Measurements from ENCODE around the gene CD6.

CD6 gene

GRCh38 chr11:60982184-60982583 is 10.7 kb downstream of the CD6 start:
- FAIRE-seq = no peak

GRCh38 chr11:60984149-60984548 is 12.7 kb downstream of the CD6 start:
- no peak for DNase-seq (ENCODE audit: insufficient read length, low spot score)
- no peak for FAIRE-seq

More at GRCh38 chr11:60982184-60982583, 10.7 kb downstream of the CD6 start:
- DNase-seq (ENCODE audit: insufficient read length, low spot score) = no peak

- no peak for DNase-seq (ENCODE audit: insufficient read length, low spot score)
- no peak for FAIRE-seq
These were observed 13.2 kb downstream of the CD6 start for GRCh38 chr11:60984636-60985035.

- no peak for FAIRE-seq
- DNase-seq (ENCODE audit: insufficient read length, low spot score) = no peak
These were observed 14.0 kb downstream of the CD6 start for GRCh38 chr11:60985501-60985900.

GRCh38 chr11:60985991-60986915 is 14.8 kb downstream of the CD6 start:
- no peak for FAIRE-seq
- DNase-seq (ENCODE audit: insufficient read length, low spot score) = no peak

- FAIRE-seq (no peak), DNase-seq (ENCODE audit: insufficient read length, low spot score) (no peak)
These were observed 16.2 kb downstream of the CD6 start for GRCh38 chr11:60987577-60988277.

GRCh38 chr11:60988658-60989057 is 17.2 kb downstream of the CD6 start:
- no peak for DNase-seq (ENCODE audit: insufficient read length, low spot score)
- no peak for FAIRE-seq

- DNase-seq (ENCODE audit: insufficient read length, low spot score) (no peak), FAIRE-seq (no peak)
These were observed 17.7 kb downstream of the CD6 start for GRCh38 chr11:60989093-60989650.

GRCh38 chr11:60991457-60991856 is 20.0 kb downstream of the CD6 start:
- no peak for FAIRE-seq
- no peak for DNase-seq (ENCODE audit: insufficient read length, low spot score)

- DNase-seq (ENCODE audit: insufficient read length, low spot score) = no peak
- FAIRE-seq = no peak
These were observed 21.4 kb downstream of the CD6 start for GRCh38 chr11:60992842-60993409.

GRCh38 chr11:60993615-60994014 is 22.1 kb downstream of the CD6 start:
- FAIRE-seq (no peak), DNase-seq (ENCODE audit: insufficient read length, low spot score) (no peak)

GRCh38 chr11:60994541-60995080 is 23.1 kb downstream of the CD6 start:
- DNase-seq (ENCODE audit: insufficient read length, low spot score) (no peak), FAIRE-seq (no peak)

GRCh38 chr11:60995798-60996197 is 24.3 kb downstream of the CD6 start:
- FAIRE-seq (no peak), DNase-seq (ENCODE audit: insufficient read length, low spot score) (no peak)

GRCh38 chr11:60996381-60997138 is 25.1 kb downstream of the CD6 start:
- no peak for FAIRE-seq
- no peak for DNase-seq (ENCODE audit: insufficient read length, low spot score)

GRCh38 chr11:61000426-61000825 is 28.9 kb downstream of the CD6 start:
- DNase-seq (ENCODE audit: insufficient read length, low spot score) (no peak), FAIRE-seq (no peak)

GRCh38 chr11:61001931-61002330 is 30.5 kb downstream of the CD6 start:
- FAIRE-seq (no peak), DNase-seq (ENCODE audit: insufficient read length, low spot score) (no peak)

- FAIRE-seq (no peak), DNase-seq (ENCODE audit: insufficient read length, low spot score) (no peak)
These were observed 31.1 kb downstream of the CD6 start for GRCh38 chr11:61002598-61002997.

GRCh38 chr11:61004180-61004611 is 32.7 kb downstream of the CD6 start:
- DNase-seq (ENCODE audit: insufficient read length, low spot score) = no peak
- FAIRE-seq = no peak

GRCh38 chr11:61004761-61005181 is 33.3 kb downstream of the CD6 start:
- no peak for FAIRE-seq
- DNase-seq (ENCODE audit: insufficient read length, low spot score) = no peak

- DNase-seq (ENCODE audit: insufficient read length, low spot score) (no peak), FAIRE-seq (no peak)
These were observed 36.0 kb downstream of the CD6 start for GRCh38 chr11:61007383-61007955.

Data from GM19239 (cell line).